NCI-H1930 (cell line): ENCODE results near the gene CALM1.

Source experiments
- DNase-seq, 2 experiments: peaks; one replicate each; lab custom pipeline; 2025; lab: John Stamatoyannopoulos, UW

CALM1 gene

GRCh38 chr14:90443161-90444076, 46.6 kb downstream of the CALM1 start:
- no peak for DNase-seq

DNA sequence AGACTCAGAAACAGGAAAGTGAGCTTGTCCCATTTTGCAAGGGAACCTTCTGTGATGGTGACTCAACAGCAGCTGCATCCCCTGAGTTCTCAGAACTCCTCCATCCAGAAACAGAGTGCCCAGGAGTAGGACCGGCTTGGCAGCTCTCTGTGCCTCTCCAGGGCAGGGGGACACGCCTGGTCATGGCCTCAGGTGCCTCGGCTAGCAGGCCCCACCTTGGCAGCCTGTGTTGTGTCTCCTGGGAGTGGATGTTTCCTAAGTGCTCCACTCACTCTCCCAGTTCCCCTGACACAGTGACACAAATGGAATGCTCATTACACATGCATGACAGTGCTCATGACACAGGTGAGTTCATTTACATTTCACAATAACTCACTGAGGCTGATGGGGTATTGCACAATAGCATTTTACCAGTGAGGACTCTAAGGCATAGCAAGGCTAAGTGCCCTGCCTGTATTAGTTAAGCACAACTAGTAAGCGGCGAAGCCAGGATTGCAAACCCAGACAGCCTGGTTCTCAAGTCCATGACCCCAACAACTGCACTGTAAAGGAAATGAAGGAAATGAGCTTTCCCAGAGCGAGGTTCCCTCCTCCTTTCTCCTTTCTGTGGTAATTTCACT, 47.4 kb downstream of the CALM1 start:
- DNase-seq = no peak

DNA sequence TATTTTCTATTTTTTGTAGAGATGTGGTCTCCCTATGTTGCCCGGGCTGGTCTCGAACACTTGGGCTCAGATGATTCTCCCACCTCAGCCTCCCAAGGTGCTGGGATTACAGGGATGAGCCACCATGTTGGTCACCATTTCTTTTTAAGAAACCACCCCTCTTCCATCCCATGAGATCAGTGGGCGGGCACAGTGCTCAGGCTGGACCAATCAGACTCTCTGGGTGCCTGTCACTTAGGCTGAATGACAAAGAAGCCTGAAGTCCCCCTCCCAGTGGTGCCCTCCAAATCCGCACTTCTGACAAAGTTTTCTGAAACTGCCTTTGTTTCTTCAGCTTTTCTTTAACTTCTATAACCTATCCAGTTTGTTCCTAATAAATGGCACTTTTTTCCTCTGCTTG, 48.2 kb downstream of the CALM1 start:
- no peak for DNase-seq

DNA sequence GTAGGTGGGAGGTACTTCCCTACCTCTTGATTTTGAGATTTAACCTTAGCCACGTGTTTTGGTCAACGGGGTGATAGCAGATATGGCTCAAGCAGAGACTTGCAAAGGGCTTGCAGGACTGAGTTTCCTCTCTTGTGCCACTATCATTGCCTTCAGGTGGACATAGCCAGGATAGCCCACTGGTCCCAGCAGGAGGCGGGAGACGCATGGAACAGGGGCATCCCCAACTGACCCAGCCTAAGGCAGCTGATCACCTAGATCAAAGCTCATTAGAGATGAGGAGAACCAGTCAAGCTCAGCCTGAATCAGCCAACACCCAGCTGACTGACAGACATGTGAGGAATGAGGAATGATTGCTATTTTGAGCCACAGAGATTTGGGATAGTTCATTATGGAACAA, 49.6 kb downstream of the CALM1 start:
- DNase-seq = no peak

DNA sequence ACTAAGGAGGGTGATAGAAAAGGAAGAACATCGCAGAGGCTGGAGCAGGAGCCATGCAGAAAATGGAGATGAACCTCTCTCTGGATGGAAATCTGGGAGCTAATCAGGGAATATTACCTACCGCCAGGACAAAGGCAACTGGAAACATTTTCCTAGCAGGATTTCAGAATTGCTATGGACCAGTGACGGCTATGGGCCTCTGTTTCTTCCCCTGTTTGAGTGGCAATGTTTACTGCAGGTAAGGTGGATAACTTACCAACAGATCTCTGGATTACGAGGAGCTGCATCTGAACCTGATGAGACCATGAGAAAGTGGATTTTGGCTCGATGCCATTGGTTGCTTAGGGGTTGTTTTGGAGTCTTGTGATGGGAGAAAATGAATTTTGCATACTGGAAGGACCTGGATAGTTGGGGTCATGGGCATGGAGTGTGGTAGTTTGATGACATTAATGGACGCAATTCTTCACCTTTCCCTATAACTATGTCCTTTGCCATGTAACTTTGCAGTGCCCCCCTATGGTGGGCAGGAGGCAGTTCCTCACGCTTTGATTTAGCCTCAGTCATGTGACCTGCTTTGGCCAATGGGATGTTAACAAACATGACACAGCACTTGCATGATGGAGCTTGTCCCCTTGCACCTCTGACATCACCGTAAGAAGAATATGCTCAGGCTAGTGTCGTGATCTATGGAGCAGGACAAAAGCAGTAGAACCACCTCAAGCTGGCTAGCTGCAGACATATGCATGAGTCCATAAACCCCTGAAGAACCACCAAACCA, 51.1 kb downstream of the CALM1 start:
- DNase-seq = no peak

DNA sequence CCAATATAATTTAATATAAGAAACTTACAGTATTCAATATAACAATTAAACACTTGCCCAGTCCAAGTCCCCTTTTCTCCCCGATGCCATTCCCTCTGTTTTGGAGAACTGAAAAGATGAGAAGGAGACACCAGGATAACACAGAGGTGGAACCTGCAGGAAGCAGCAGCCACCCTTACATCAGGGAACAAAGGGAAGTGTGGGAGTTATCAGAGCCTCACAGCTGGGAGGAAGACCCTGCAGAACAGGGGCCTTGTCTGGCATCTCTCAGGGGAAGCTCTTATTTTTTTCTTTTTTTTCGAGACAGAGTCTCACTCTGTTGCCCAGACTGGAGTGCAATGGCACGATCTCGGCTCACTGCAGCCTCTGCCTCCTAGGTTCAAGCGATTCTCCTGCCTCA, 52.6 kb downstream of the CALM1 start:
- DNase-seq = no peak

- no peak for DNase-seq
These were observed 53.3 kb downstream of the CALM1 start for GRCh38 chr14:90450151-90450550.

GRCh38 chr14:90450667-90451066, 53.8 kb downstream of the CALM1 start:
- DNase-seq = no peak

DNA sequence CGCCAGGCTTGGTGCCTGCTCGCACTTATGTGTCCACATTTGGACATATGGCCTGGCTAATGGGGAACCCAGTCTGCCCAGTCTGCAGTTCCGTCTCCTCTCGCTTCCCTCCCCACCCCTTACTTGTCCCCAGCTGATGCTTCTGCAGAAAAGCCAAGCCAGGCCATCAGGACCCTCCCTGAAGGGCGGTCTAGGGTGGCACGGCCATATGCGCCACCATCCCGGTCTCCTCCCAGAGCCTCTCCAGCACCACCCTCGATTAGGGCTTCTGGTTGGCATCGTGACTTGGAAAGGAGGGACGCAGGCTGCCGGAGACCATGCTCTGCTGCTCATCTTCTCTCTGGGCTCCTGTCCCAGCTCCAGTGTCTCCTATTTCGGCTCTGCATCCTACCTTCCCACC, 54.6 kb downstream of the CALM1 start:
- DNase-seq = no peak

DNA sequence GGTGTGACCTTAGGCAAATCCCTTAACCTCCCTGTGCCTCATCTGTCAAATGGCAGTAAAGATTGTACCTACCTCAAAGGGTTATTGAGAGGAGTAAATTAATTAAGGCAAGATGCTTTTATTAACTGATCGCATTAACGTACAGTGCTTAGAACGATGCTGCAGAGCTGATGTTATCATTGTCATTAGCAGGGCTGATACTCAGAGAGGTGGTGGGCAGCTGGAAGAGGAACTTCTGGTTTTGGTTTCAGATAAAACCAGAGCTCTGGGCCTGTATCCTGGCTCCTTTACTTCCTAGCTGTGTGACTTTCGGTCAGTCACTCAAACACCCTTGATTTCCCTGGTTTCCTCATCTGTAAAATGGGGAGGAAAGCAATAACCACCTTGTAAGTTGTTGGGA, 55.1 kb downstream of the CALM1 start:
- DNase-seq = no peak

GRCh38 chr14:90452366-90452765, 55.5 kb downstream of the CALM1 start:
- DNase-seq = no peak

- DNase-seq = no peak
These were observed 56.6 kb downstream of the CALM1 start for GRCh38 chr14:90453401-90453951.

DNA sequence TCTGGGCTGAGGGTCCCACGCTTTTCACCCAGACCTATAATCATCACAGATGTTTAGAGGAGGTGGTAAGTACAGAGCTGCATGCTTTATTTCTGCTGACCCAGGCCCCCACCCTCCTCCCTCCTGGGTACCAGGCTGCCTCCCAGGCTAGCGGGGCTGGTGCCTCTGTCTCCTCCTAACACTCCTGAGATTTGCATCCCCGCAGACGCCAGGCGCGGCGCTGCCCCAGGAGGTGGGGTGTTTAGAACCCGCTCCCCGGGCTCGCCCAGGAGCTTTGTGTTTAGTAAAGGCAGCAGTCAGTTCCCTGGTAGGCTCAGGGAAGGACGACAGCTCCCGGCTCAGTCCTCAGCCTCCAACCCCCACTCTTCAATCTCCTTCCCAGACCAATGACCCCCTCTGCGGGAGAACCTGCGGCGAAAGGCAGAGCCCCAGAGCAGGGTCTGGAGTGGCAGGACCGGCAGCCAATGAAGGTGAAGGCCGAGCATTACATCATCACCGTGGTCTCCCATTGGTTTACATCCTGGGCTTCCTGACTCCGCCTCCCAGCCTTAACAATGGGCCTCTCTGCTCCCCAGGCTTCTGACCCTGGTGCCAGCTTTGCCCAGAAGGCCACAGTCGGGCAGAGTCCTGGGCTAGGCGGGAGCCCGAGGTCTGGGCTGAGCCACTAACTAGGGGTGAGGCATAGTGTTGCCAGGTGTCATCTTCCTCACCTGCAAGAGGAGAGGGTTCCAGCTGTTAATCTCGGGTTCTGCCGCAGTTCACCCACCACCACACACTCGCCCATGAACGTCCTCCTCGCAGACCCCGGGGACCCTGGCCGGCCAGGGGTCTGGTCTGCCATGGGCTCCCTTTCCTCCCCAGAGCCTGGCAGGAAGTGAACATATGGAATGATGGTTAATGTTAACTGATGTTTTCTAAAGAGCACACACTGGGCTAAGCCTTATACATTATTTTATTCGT, 57.5 kb downstream of the CALM1 start:
- peak; percentile 32 to 40 for DNase-seq

DNA sequence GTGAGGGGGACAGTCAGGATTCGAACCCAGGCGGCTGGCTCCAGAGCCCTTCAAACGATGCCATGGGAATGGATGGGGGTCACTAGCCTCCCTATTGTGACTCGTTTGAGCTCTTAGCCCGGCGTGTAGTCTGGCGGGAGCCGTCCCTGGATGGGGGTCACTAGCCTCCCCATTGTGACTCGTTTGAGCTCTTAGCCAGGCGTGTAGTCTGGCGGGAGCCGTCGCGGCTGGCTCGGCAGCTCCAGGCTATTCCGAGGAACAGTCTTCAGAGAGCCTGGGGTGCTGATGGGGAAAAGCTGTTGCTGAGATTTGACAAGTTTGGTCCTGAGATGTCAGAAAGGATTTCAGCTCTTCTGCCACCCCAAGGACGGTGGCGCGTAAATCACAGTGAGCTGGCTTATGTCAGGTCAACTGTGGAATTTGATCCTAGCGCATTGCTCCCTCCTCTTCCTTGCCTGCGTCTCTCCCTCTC, 58.3 kb downstream of the CALM1 start:
- no peak for DNase-seq

GRCh38 chr14:90456551-90456950, 59.7 kb downstream of the CALM1 start:
- DNase-seq = no peak

DNA sequence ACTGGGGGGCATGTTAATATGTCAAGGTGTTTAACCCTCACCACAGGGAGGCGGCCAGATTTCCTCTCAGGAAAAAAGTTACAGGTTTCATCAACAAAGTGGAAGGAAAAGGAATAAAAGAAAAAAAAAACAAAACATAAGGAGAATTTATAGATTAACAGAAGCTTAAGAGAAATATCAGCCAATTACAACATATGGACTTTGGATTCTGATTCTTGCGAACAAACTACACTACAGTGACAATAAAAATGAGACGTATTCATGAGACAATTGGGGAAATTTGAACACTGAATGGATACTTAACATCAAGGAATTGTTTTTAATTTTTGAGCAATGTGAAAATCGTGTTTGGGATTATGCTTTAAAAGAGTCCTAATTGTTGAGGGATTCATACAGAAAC, 60.4 kb downstream of the CALM1 start:
- no peak for DNase-seq
